Activated CD4-positive, alpha-beta T cell treated with anti-CD3 and anti-CD28 coated beads for 1 hour (primary cell): ENCODE measurements around the gene HSD17B3.
"Not testable (repeated sequence)": the region's sequence is repeated elsewhere in the genome, so short reads cannot be mapped to it uniquely, and the experiment has no call there.

Experiments
- DNase-seq: peaks from one replicate; pipeline ENCODE4 v3.0.0-alpha.2; 2020

The HSD17B3 gene

GRCh38 chr9:96305171-96305570, 3.2 kb upstream of the HSD17B3 start:
- DNase-seq = no peak

- no peak for DNase-seq
These were observed 2.3 kb upstream of the HSD17B3 start for GRCh38 chr9:96304230-96304629.

DNA sequence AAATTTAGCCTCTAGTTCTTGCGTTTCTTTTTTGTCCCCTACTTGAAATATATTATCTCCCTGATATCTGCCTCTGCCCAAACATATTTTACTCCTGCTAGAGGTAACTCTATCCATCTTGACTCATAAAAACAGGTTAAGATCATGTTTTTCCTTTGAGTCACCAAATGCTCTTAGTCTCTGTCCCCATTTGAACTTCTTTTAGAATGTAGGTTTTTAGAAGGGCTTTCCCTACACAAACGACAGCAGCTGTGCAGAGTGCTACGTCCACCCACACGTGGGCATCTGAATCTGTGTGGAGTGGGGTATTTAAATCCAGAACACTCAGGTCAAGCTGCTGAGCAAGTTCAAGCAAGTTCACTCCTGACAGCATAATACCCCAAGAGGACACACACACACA, 2.2 kb downstream of the HSD17B3 start:
- DNase-seq = no peak

DNA sequence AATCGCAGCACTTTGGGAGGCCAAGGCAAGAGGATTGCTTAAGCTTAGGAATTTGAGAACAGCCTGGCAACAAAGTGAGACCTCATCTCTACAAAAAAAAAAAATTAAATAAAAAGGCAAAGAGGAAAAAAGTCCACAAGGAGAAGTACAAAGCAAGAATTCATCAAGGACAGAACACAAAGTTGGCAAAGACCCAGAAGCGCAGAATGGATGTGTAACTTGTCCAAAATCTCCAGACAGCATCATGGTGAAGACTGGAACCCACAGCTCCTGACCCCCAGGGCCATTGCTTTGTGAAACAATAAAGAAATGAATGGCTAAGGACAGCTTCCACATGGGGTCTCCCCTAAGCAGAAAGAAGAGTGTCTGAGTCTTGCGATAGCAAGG, 7.8 kb downstream of the HSD17B3 start:
- DNase-seq = no peak

GRCh38 chr9:96293498-96294158, 8.3 kb downstream of the HSD17B3 start:
- no peak for DNase-seq

DNA sequence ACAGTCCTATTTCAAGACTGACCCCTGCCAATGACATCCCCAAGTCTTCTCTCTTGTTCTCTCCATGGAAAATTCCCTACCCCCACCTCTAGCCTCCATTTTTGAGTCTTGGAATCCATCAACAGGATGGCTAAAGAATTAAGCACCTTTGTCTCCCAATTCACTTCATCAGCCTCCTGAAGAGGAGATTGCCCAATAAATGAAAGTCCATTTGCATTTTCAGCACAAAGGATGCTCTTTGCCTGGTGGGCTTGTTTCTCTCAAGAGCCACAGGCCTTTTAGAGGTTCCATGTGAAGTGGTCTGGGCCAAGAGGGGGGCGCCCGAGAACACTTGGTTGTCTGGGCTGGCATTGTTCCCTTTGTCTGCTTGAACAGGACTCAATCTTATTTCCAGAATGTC, 12.6 kb downstream of the HSD17B3 start:
- DNase-seq = no peak

DNA sequence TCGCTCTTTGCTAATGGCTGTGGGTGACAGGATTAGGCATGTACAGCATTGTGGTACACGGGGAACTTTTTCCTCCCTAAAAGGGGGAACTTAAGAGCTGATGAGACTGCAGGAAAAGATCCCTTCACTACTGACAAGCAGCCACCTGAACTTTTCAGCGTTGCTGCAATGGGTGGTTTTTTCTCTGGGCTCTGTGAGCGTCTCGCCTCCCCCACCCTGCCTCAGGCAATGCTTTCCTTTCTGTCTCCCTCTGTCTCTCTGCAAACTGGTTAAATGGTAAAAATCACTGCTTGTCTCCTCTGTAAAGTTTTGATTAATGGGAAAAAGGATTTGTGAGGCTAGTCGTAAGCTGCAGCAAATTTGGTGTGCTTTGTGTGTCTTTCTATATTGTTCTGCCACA, 20.3 kb downstream of the HSD17B3 start:
- no peak for DNase-seq

GRCh38 chr9:96279932-96280331, 22.0 kb downstream of the HSD17B3 start:
- no peak for DNase-seq

- no peak for DNase-seq
These were observed 27.0 kb downstream of the HSD17B3 start for GRCh38 chr9:96274939-96275338.

DNA sequence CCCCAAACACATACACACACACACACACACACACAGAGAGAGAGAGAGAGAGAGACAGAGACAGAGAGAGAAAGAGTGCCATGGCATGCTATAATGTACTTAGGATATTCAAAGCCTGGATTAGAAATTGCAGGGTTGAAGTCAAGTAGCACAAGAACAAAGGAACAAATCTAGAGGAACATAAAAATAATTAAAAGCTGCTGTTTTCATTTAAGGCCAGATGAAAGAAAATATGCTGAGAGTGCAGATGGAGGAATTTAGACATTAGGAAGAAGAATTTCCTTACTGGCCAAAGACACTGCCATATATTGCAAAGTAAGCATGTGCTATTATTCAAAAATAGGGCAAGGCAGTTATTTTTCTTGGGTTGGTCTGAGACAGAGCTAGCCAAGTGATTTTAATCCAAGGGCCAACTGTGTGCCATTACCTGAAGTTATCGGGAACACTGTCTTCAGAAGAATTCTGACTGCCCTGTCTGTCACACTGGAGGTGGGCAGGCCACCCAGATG, 31.7 kb downstream of the HSD17B3 start:
- no peak for DNase-seq

DNA sequence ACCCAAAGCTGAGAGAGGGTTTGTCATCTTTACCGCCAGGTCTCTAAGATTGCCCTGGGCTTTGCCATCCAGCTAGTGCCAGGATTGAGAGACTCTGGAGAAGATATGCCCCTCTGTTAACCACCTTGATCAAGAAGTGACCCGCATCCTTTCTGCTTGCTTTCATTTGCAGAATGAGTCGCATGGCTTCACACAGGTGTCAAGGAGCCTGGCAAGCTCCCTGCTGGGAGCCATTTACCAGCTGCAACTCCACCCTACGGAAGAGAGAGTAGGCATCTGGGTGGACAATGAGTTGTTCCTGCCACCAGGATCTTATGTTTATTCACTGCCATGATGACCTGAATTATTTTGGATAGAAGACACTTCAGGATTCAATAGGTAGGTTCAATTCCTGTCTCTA, 43.0 kb downstream of the HSD17B3 start:
- no peak for DNase-seq

DNA sequence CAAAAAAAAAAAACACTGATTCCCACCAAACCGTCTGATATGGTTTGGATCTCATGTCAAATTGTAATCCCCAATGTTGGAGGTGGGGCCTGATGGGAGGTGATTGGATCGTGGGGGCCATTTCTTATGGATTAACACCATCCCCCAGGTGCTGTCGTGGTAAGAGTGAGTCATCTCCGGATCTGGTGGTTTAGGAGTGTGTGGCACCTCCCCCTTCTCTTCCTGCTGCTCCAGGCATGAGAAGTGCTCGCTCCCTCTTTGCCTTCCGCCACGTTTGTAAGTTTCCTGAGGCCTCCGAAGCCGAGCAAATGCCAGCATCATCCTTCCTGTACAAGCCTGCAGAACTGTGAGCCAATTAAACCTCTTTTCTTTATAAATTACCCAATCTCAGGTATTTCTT, 45.2 kb downstream of the HSD17B3 start:
- DNase-seq = no peak

DNA sequence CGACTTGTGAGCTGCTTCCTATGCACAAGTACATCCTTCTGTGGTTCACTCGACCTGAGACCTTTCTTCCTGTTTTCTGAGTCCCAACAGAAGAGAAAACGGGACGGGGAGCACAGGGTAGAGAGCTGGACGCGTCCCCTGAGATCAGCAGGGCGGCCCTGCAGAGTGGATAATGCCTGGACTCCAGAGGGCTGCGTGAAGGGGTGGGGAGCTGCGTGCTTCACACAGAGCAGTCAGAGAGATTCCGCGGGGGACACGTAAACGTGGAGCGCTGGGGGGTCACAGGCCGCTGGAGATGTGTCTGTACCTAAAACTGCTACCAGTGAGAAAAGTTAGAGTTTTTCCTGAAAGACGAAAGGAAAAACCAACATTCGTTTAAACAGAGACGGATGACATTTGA, 46.3 kb downstream of the HSD17B3 start:
- DNase-seq = no peak

GRCh38 chr9:96253059-96253696, 48.8 kb downstream of the HSD17B3 start:
- DNase-seq = no peak

- no peak for DNase-seq
These were observed 50.5 kb downstream of the HSD17B3 start for GRCh38 chr9:96251451-96251850.

GRCh38 chr9:96249746-96250145, 52.2 kb downstream of the HSD17B3 start:
- DNase-seq = no peak

- DNase-seq = no peak
These were observed 55.7 kb downstream of the HSD17B3 start for GRCh38 chr9:96246267-96246671.

DNA sequence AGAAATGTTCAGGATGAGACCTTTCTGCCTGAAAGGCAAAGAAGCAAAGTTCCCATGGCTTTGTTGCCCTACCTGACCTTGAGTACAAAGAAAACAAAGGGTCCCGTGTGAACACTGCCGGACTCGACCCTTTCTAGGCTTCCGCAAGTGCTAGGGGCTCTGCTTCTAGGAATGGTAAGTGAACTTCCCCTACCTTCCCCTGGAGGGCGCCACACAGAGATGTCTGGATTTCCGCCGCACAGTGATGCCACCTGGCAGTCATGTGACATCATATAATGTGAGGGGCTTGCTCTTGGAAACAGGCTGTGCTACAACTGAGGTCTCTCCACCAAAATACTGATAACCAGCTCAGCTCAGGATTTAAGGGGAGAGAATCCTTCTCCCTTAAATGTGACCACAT, 56.6 kb downstream of the HSD17B3 start:
- DNase-seq = no peak

- DNase-seq = no peak
These were observed 58.2 kb downstream of the HSD17B3 start for GRCh38 chr9:96243778-96244177.

DNA sequence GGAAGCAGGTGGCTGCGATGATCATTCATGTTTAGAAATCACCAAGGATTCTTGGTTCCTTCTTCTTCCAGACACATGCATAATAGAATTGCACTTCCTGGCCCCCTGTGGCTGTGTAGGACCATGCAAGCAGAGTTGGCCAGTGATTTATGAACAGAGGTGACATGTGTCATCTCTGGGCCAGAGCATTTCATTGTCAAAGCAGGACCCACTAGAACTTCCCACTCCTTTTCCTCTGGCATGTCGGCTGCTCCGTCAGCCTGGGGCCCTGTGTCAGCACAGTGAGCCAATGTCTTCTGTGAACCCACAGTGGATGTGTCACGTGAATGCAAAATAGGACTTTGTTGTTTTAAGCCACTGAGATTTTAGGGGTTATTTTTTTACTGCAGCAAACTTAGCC, 59.2 kb downstream of the HSD17B3 start:
- no peak for DNase-seq

DNA sequence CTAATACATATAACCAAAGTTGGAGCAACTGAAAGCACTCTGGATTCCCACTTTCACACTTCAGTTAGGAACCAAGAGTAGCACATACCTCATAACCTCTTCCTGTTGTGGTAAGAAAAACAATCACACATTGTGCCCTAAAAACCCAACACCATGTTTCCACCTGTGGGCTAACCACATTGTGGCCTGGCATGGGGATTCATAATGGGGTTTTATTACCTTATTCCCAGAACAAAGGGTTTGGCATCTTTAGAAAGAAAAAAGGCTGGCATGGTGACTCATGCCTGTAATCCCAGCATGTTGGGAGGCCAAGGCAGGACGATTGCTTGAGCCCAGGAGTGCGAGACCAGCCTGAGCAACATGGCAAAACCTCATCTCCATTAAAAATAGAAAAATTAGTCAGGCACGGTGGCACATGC, 60.6 kb downstream of the HSD17B3 start:
- no peak for DNase-seq

GRCh38 chr9:96236854-96237550, 65.0 kb downstream of the HSD17B3 start:
- no peak for DNase-seq

- not testable (repeated sequence) for DNase-seq
These were observed 65.6 kb downstream of the HSD17B3 start for GRCh38 chr9:96236337-96236736.
